PC-9 (cell line): ENCODE data around the gene TMEM221. TPM values are rescaled to one million over a fixed set of nuclear protein-coding genes. Genes with fewer than 3 reads are reported as not detected.

Experiments
- BruUV-seq: library from RNA; stranded (reverse); fragments of 400-500 nt; replicated peaks from 2 replicates; lab custom pipeline; 2021; lab: Mats Ljungman, UMichigan
- CTCF ChIA-PET: fragments of 300-600 bp; sonication (Branson Sonifier 250); formaldehyde crosslinking; loops from one replicate; lab custom pipeline; 2022; ENCODE audit warnings: antibody characterized with exemption; lab: Charles Lee
- POLR2A ChIA-PET: fragments of 300-600 bp; sonication (Branson Sonifier 250); formaldehyde crosslinking; loops from one replicate; lab custom pipeline; 2022; ENCODE audit warnings: antibody characterized with exemption; ENCODE audit not compliant: unreplicated experiment; lab: Charles Lee
- DNase-seq, 2 experiments: peaks; one replicate each; pipeline versions ENCODE4 v3.0.0 to v3.0.0-alpha.2; 2015 to 2022; ENCODE audit warnings: mixed read lengths in 1 of 2
- H2AFZ ChIP-seq: fragments of 200-600 bp; sonication (generic); 2 replicates; pipeline ENCODE4 v1.8.1; 2017; ENCODE audit warnings: antibody characterized with exemption
- H3F3A ChIP-seq: fragments of 200-600 bp; sonication (generic); 2 replicates; pipeline ENCODE4 v1.8.1; 2017; ENCODE audit warnings: antibody characterized with exemption, mild to moderate bottlenecking, low read depth; ENCODE audit not compliant: insufficient read depth
- H3K27ac ChIP-seq: fragments of 200-600 bp; sonication (generic); 2 replicates; pipeline ENCODE4 v1.6.1; 2016; ENCODE audit warnings: mixed run types
- H3K27me3 ChIP-seq: fragments of 200-600 bp; sonication (generic); 2 replicates; pipeline ENCODE4 v1.6.1; 2016; ENCODE audit warnings: low read depth, mixed run types; ENCODE audit not compliant: insufficient read depth
- H3K36me3 ChIP-seq: fragments of 200-600 bp; sonication (generic); 2 replicates; pipeline ENCODE4 v1.6.1; 2016; ENCODE audit warnings: low read depth, mixed run types
- H3K4me1 ChIP-seq: fragments of 200-600 bp; sonication (generic); replicated peaks from 2 replicates; pipeline ENCODE4 v1.6.1; 2016; ENCODE audit warnings: mixed run types; ENCODE audit not compliant: insufficient read depth
- H3K4me2 ChIP-seq: fragments of 200-600 bp; sonication (generic); 2 replicates; pipeline ENCODE4 v1.6.1; 2017; ENCODE audit warnings: mixed run types
- H3K4me3 ChIP-seq: fragments of 200-600 bp; sonication (generic); 2 replicates; pipeline ENCODE4 v1.6.1; 2016; ENCODE audit warnings: mixed run types
- H3K79me2 ChIP-seq: fragments of 200-600 bp; sonication (generic); 2 replicates; pipeline ENCODE4 v1.6.1; 2017; ENCODE audit warnings: low read depth, mixed run types
- H3K9me2 ChIP-seq: fragments of 200-600 bp; sonication (generic); 2 replicates; pipeline ENCODE4 v1.8.1; 2017; ENCODE audit warnings: mild to moderate bottlenecking; ENCODE audit not compliant: insufficient read depth
- H3K9me3 ChIP-seq: fragments of 200-600 bp; sonication (generic); 2 replicates; pipeline ENCODE4 v1.8.1; 2016; ENCODE audit warnings: low read depth; ENCODE audit not compliant: insufficient read depth
- H4K20me1 ChIP-seq: fragments of 200-600 bp; sonication (generic); 2 replicates; pipeline ENCODE4 v1.8.1; 2017; ENCODE audit not compliant: insufficient read depth
- CTCF ChIP-seq: fragments of 200-600 bp; sonication (generic); conservative IDR thresholded peaks from 2 replicates; pipeline ENCODE4 v1.6.1; 2017; ENCODE audit warnings: mixed run types, antibody characterized with exemption, mild to moderate bottlenecking, moderate library complexity
- EZH2 ChIP-seq: fragments of 200-600 bp; sonication (generic); IDR thresholded peaks from 2 replicates; pipeline ENCODE4 v1.8.0; 2017; ENCODE audit warnings: antibody characterized with exemption, low read depth
- intact Hi-C: fragments of 100-400 bp; cut with micrococcal nuclease; formaldehyde crosslinking; loops from one replicate; pipeline ENCODE4 v1.10.0; 2022; ENCODE audit not compliant: unreplicated experiment
- total RNA-seq: library from RNA; stranded (reverse); gene quantifications from 2 replicates; pipeline ENCODE4 v1.2.3, GENCODE V29; 2021

Gene TMEM221
- total RNA-seq, 1 experiment from 2014 or later, result 2.0 TPM

GRCh38 chr19:17398902-17399527 lies 49.5 kb downstream of the TMEM221 start:
- Histone ChIP-seq H3F3A (no peaks in the 10 kb centered on the region; the same call in 1 of the 2 replicates), H3K4me2 (no peak overlapping the region), H2AFZ (no peak overlapping the region), H3K4me3 (no peak overlapping the region), H4K20me1 (no peaks in the 10 kb centered on the region), H3K27ac (no peak overlapping the region), H3K4me1 (no peaks in the 10 kb centered on the region), H3K9me2 (no peaks in the 10 kb centered on the region), H3K27me3 (no peaks in the 10 kb centered on the region), H3K79me2 (no peaks in the 10 kb centered on the region), H3K9me3 (no peaks in the 10 kb centered on the region), H3K36me3 (no peaks in the 10 kb centered on the region)
- TF ChIP-seq CTCF (no peak), EZH2 (no peak)
- no peak for DNase-seq
- BruUV-seq, result no TSS peak
- intact Hi-C loops, result no loop called here
- ChIA-PET POLR2A (interaction anchor here (0.5 to 0.7 kb wide), 2 partner anchors 37 to 825 kb away, joined by 3 read pairs; no protein-coding TSS in a partner anchor), CTCF (interaction anchor here (0.6 kb wide), 1 partner anchor 50 kb away, joined by 3 read pairs; no protein-coding TSS in a partner anchor)

GRCh38 chr19:17394891-17395415 lies 53.5 kb downstream of the TMEM221 start:
- H3K4me1 ChIP-seq, result peaks cover 7% of the 10 kb centered on the region
- POLR2A ChIA-PET, result no interaction called here
- no peaks in the 10 kb centered on the region for H3K9me2 ChIP-seq
- CTCF ChIA-PET, result no interaction called here
- no peak overlapping the region; the same call in 1 of the 2 replicates for H3K4me2 ChIP-seq
- H3K79me2 ChIP-seq, result no peaks in the 10 kb centered on the region
- H2AFZ ChIP-seq, result no peak overlapping the region
- H3K27ac ChIP-seq, result no peak overlapping the region
- H3K36me3 ChIP-seq, result no peaks in the 10 kb centered on the region
- DNase-seq, result peak in 1 of 2 experiments; percentile 24
- H3F3A ChIP-seq, result no peaks in the 10 kb centered on the region; the same call in 1 of the 2 replicates
- BruUV-seq, result no TSS peak
- TF ChIP-seq CTCF, result peak; percentile 72
- TF ChIP-seq EZH2, result no peak
- no peak overlapping the region for H3K4me3 ChIP-seq
- no peaks in the 10 kb centered on the region for H3K27me3 ChIP-seq
- no peaks in the 10 kb centered on the region for H4K20me1 ChIP-seq
- no peaks in the 10 kb centered on the region for H3K9me3 ChIP-seq
- intact Hi-C loops, result no loop called here

GRCh38 chr19:17393914-17394313 lies 54.6 kb downstream of the TMEM221 start, which contains the start of gene CCDC194:
Gene CCDC194, minus strand, starts transcription at chr19:17394196. Its CDS starts 38 bp downstream, at chr19:17394158.
- TF ChIP-seq CTCF, result no peak
- TF ChIP-seq EZH2, result no peak
- Histone ChIP-seq H3K9me2 (no peaks in the 10 kb centered on the region), H4K20me1 (no peaks in the 10 kb centered on the region), H3K79me2 (no peaks in the 10 kb centered on the region), H3K4me1 (peaks cover 7% of the 10 kb centered on the region), H3K9me3 (0 out of 2 replicates have a peak, but pooled peaks cover 4% of the 10 kb centered on the region), H3K36me3 (no peaks in the 10 kb centered on the region), H3K4me3 (no peak within 1 kb of the TSS), H3K27me3 (no peaks in the 10 kb centered on the region), H2AFZ (no peak within 1 kb of the TSS), H3K27ac (no peak within 1 kb of the TSS), H3K4me2 (no peak within 1 kb of the TSS; the same call in 1 of the 2 replicates), H3F3A (peaks cover 6% of the 10 kb centered on the region; the same call in 1 of the 2 replicates)
- DNase-seq, result no peak
- ChIA-PET CTCF (no interaction called here), POLR2A (no interaction called here)
- intact Hi-C loops, result no loop called here
- no TSS peak for BruUV-seq
